H1 (cell line): ENCODE data around the gene DFFB. TPM values are rescaled to one million over a fixed set of nuclear protein-coding genes. Genes with fewer than 3 reads are reported as not detected.

Experiments used
- CTCF ChIA-PET: fragments of 300-600 bp; sonication (Branson Sonifier 250); formaldehyde crosslinking; loops from one replicate; lab custom pipeline; 2021; ENCODE audit not compliant: partially characterized antibody; lab: Charles Lee
- POLR2A ChIA-PET: fragments of 300-600 bp; sonication (Branson Sonifier 250); formaldehyde crosslinking; loops from one replicate; lab custom pipeline; 2021; ENCODE audit warnings: inconsistent platforms; ENCODE audit not compliant: partially characterized antibody; lab: Charles Lee
- DNase-seq, 2 experiments: peaks; one replicate each; pipeline versions ENCODE4 v3.0.0 to v3.0.0-alpha.2; 2010 to 2022; ENCODE audit warnings: low spot score in 2 of 2, low read depth in 1 of 2, mixed read lengths in 1 of 2
- FAIRE-seq: peaks from 2 replicates; lab custom pipeline; 2011; peaks lifted over from hg19 to GRCh38; lab: Jason Lieb, UNC
- H2AFZ ChIP-seq: 2 replicates; pipeline ENCODE4 v1.8.1; 2012; ENCODE audit warnings: low read length, inconsistent platforms
- H2AK5ac ChIP-seq: 2 replicates; pipeline ENCODE4 v1.6.1; 2013; ENCODE audit warnings: low read depth, low read length
- H2BK120ac ChIP-seq: replicated peaks from 2 replicates; pipeline ENCODE3; 2013; ENCODE audit warnings: low read depth, low read length, inconsistent platforms
- H2BK12ac ChIP-seq: 2 replicates; pipeline ENCODE4 v1.6.1; 2013; ENCODE audit warnings: low read depth, low read length
- H2BK15ac ChIP-seq: 2 replicates; pipeline ENCODE4 v1.6.1; 2013; ENCODE audit warnings: low read length
- H2BK20ac ChIP-seq: 2 replicates; pipeline ENCODE4 v1.6.1; 2013; ENCODE audit warnings: low read length
- H2BK5ac ChIP-seq: 2 replicates; pipeline ENCODE4 v1.6.1; 2013; ENCODE audit warnings: low read depth, low read length
- H3K14ac ChIP-seq: 2 replicates; pipeline ENCODE4 v1.6.1; 2013; ENCODE audit warnings: inconsistent platforms; ENCODE audit not compliant: insufficient read length
- H3K18ac ChIP-seq: 2 replicates; pipeline ENCODE4 v1.6.1; 2013; ENCODE audit warnings: low read length; ENCODE audit errors: extremely low read depth
- H3K23ac ChIP-seq: 2 replicates; pipeline ENCODE4 v1.6.1; 2013; ENCODE audit warnings: inconsistent platforms; ENCODE audit not compliant: insufficient read length
- H3K23me2 ChIP-seq: 2 replicates; pipeline ENCODE4 v1.6.1; 2013; ENCODE audit warnings: low read depth, low read length
- H3K27ac ChIP-seq: 2 replicates; pipeline ENCODE4 v1.6.1; 2011; ENCODE audit warnings: low read depth, low read length, inconsistent platforms
- H3K27me3 ChIP-seq, 4 experiments: replicated peaks in 1 of 4; 1 replicate in 1 of 4; 2 replicates in 3 of 4; pipeline versions ENCODE4 v1.6.1 to v1.8.1; 2011 to 2013; ENCODE audit warnings: low read length in 3 of 4, mild to moderate bottlenecking in 3 of 4, inconsistent platforms in 2 of 4, mixed read lengths in 2 of 4, moderate library complexity in 1 of 4; ENCODE audit not compliant: control insufficient read depth in 3 of 4, insufficient read depth in 3 of 4; ENCODE audit errors: extremely low read depth in 1 of 4
- H3K36me3 ChIP-seq, 4 experiments: 2 replicates each; pipeline versions ENCODE4 v1.6.1 to v1.8.1; 2011 to 2013; ENCODE audit warnings: mild to moderate bottlenecking in 4 of 4, low read length in 3 of 4, moderate library complexity in 2 of 4, control low read depth in 1 of 4, inconsistent platforms in 1 of 4; ENCODE audit not compliant: insufficient read depth in 4 of 4, control insufficient read depth in 2 of 4
- H3K4ac ChIP-seq: replicated peaks from 2 replicates; pipeline ENCODE3; 2013; ENCODE audit warnings: low read length, low read depth, mixed read lengths, inconsistent platforms; ENCODE audit not compliant: insufficient read length
- H3K4me1 ChIP-seq, 4 experiments: replicated peaks in 1 of 4; 1 replicate in 1 of 4; 2 replicates in 3 of 4; pipeline versions ENCODE4 v1.6.1 to v1.8.1; 2011 to 2013; ENCODE audit warnings: low read length in 3 of 4, inconsistent platforms in 2 of 4, mixed read lengths in 1 of 4; ENCODE audit not compliant: insufficient read depth in 4 of 4, control insufficient read depth in 3 of 4
- H3K4me2 ChIP-seq, 2 experiments: 2 replicates each; pipeline versions ENCODE4 v1.6.1 to v1.8.1; 2011 to 2013; ENCODE audit warnings: low read depth in 2 of 2, low read length in 2 of 2, control low read depth in 1 of 2, inconsistent platforms in 1 of 2, mild to moderate bottlenecking in 1 of 2; ENCODE audit not compliant: insufficient read depth in 1 of 2
- H3K4me3 ChIP-seq, 4 experiments: fragments of 200-600, 300-600 bp in 1 of 4; sonication (generic), shearing (Covaris generic), sonication (Bioruptor Twin) in 1 of 4; 2 replicates each; pipeline versions ENCODE4 v1.5.1 to v1.8.1; 2011 to 2016; ENCODE audit warnings: low read length in 4 of 4, low read depth in 3 of 4, control low read depth in 2 of 4, inconsistent platforms in 2 of 4, mild to moderate bottlenecking in 2 of 4, mixed read lengths in 1 of 4, moderate library complexity in 1 of 4; ENCODE audit not compliant: insufficient read depth in 2 of 4; ENCODE audit errors: extremely low read depth in 1 of 4
- H3K56ac ChIP-seq: replicated peaks from 2 replicates; pipeline ENCODE3; 2013; ENCODE audit warnings: low read depth, mild to moderate bottlenecking, mixed read lengths, low read length, inconsistent platforms; ENCODE audit not compliant: insufficient read length
- H3K79me1 ChIP-seq: 2 replicates; pipeline ENCODE4 v1.6.1; 2013; ENCODE audit warnings: low read depth, low read length, control low read depth
- H3K79me2 ChIP-seq, 2 experiments: 2 replicates each; pipeline versions ENCODE4 v1.6.1 to v1.8.1; 2012 to 2013; ENCODE audit warnings: low read length in 2 of 2, mild to moderate bottlenecking in 2 of 2, inconsistent platforms in 1 of 2; ENCODE audit not compliant: insufficient read depth in 2 of 2, control insufficient read depth in 1 of 2
- H3K9ac ChIP-seq, 4 experiments: replicated peaks in 1 of 4; 1 replicate in 1 of 4; 2 replicates in 3 of 4; pipeline versions ENCODE4 v1.6.1 to v1.8.1; 2011 to 2013; ENCODE audit warnings: low read depth in 3 of 4, low read length in 3 of 4, control low read depth in 2 of 4, mild to moderate bottlenecking in 2 of 4, moderate library complexity in 2 of 4, inconsistent platforms in 1 of 4; ENCODE audit errors: extremely low read depth in 1 of 4
- H3K9me3 ChIP-seq, 2 experiments: 2 replicates each; pipeline versions ENCODE4 v1.6.1 to v1.8.1; 2012 to 2013; ENCODE audit warnings: mild to moderate bottlenecking in 2 of 2, moderate library complexity in 2 of 2, control low read depth in 1 of 2, inconsistent platforms in 1 of 2, low read depth in 1 of 2, low read length in 1 of 2, mixed read lengths in 1 of 2; ENCODE audit not compliant: insufficient read depth in 2 of 2
- H4K20me1 ChIP-seq, 2 experiments: replicated peaks in 1 of 2; 2 replicates each; pipeline versions ENCODE3 to v1.8.1; 2011 to 2013; ENCODE audit warnings: inconsistent platforms in 2 of 2, low read length in 2 of 2, mild to moderate bottlenecking in 1 of 2; ENCODE audit not compliant: insufficient read depth in 2 of 2, control insufficient read depth in 1 of 2
- H4K5ac ChIP-seq: 2 replicates; pipeline ENCODE4 v1.6.1; 2013; ENCODE audit warnings: low read length, low read depth, mixed read lengths, inconsistent platforms; ENCODE audit not compliant: insufficient read length
- H4K8ac ChIP-seq: 2 replicates; pipeline ENCODE4 v1.8.0; 2013; ENCODE audit warnings: mild to moderate bottlenecking, moderate library complexity, low read length, inconsistent platforms; ENCODE audit not compliant: insufficient read depth; ENCODE audit errors: extremely low read depth
- H4K91ac ChIP-seq: replicated peaks from 2 replicates; pipeline ENCODE3; 2013; ENCODE audit warnings: low read length, mixed read lengths, inconsistent platforms; ENCODE audit not compliant: insufficient read length
- CEBPB ChIP-seq: IDR thresholded peaks from 2 replicates; pipeline ENCODE4 v1.6.1; 2012; ENCODE audit warnings: low read depth, low read length
- EGR1 ChIP-seq: IDR thresholded peaks from 2 replicates; pipeline ENCODE4 v1.6.1; 2011; ENCODE audit warnings: low read depth, low read length, borderline replicate concordance
- EP300 ChIP-seq, 2 experiments: IDR thresholded peaks; 1 replicate in 1 of 2; 2 replicates in 1 of 2; pipeline ENCODE4 v1.6.1; 2011 to 2012; ENCODE audit warnings: low read depth in 2 of 2, low read length in 2 of 2, mild to moderate bottlenecking in 2 of 2, borderline replicate concordance in 1 of 2, inconsistent platforms in 1 of 2, moderate library complexity in 1 of 2
- KDM5A ChIP-seq: fragments of 200-600 bp; IDR thresholded peaks from 2 replicates; pipeline ENCODE4 v1.7.1; 2012; ENCODE audit warnings: mild to moderate bottlenecking, low read length, inconsistent platforms, mixed read lengths
- NANOG ChIP-seq: IDR thresholded peaks from 2 replicates; pipeline ENCODE4 v1.6.1; 2011; ENCODE audit warnings: low read length, low read depth, mild to moderate bottlenecking, inconsistent platforms; ENCODE audit not compliant: insufficient read depth, poor library complexity, severe bottlenecking
- POLR2A ChIP-seq, 2 experiments: IDR thresholded peaks; 1 replicate in 1 of 2; 2 replicates in 1 of 2; pipeline ENCODE4 v1.6.1; 2011; ENCODE audit warnings: low read depth in 2 of 2, low read length in 2 of 2, mild to moderate bottlenecking in 2 of 2; ENCODE audit errors: control extremely low read depth in 1 of 2
- RBBP5 ChIP-seq: IDR thresholded peaks from 2 replicates; pipeline ENCODE4 v1.7.1; 2012; ENCODE audit warnings: low read depth, mild to moderate bottlenecking, inconsistent platforms, low read length, moderate library complexity, borderline replicate concordance
- SIX5 ChIP-seq: IDR thresholded peaks from 2 replicates; pipeline ENCODE4 v1.6.1; 2011; ENCODE audit warnings: mild to moderate bottlenecking, low read depth, low read length
- WGBS, 2 experiments: shearing (Covaris generic) in 1 of 2; methylation state at CpG; one replicate each; pipeline versions ENCODE4 v1.1.6 to v1.1.7; 2013 to 2015; ENCODE audit warnings: low lambda C conversion rate in 2 of 2, mixed read lengths in 2 of 2, inconsistent platforms in 1 of 2, low coverage in 1 of 2, missing lambda C conversion rate in 1 of 2; ENCODE audit not compliant: insufficient replicate concordance in 2 of 2, insufficient coverage in 1 of 2, insufficient read length in 1 of 2; ENCODE audit errors: extremely low coverage in 1 of 2, missing lambda C conversion rate in 1 of 2; 5-methylcytosine and 5-hydroxymethylcytosine counted together
- polyA plus RNA-seq, 7 experiments: library from polyadenylated mRNA; depleted of rRNA in 3 of 7; stranded (reverse) in 5 of 7; unstranded in 2 of 7; fragments of >200 nt in 5 of 7; fragments of 200-250 nt in 2 of 7; gene quantifications; 1 replicate in 5 of 7; 2 replicates in 1 of 7; 4 replicates in 1 of 7; pipeline versions ENCODE4 v1.2.1 to v1.2.3, GENCODE V29; 2011 to 2013; ENCODE audit warnings: missing spikeins in 2 of 7, mixed read lengths in 2 of 7
- total RNA-seq: library from RNA; stranded (reverse); fragmentation: NEBNext Ultra II Directional; extraction: Animal tissue kit (Norgen Biotek cat#: 25700); gene quantifications from 2 replicates; pipeline ENCODE4 v1.2.1, GENCODE V29; 2021
- TF ChIP-seq, protein P1 (sequence below): IDR thresholded peaks from 2 replicates; pipeline ENCODE4 v1.6.1; 2011; ENCODE audit warnings: low read depth, mild to moderate bottlenecking, low read length; ENCODE audit not compliant: insufficient read depth
- TF ChIP-seq, protein P2 (sequence below): IDR thresholded peaks from 2 replicates; pipeline ENCODE4 v1.6.1; 2012; ENCODE audit warnings: inconsistent platforms

The DFFB gene
- total and polyA plus RNA-seq, 2 of the 8 experiments (the other 6 are each of a cell fraction or from before 2014, with no cell fraction given): 8.6 to 11.9 TPM

DNA sequence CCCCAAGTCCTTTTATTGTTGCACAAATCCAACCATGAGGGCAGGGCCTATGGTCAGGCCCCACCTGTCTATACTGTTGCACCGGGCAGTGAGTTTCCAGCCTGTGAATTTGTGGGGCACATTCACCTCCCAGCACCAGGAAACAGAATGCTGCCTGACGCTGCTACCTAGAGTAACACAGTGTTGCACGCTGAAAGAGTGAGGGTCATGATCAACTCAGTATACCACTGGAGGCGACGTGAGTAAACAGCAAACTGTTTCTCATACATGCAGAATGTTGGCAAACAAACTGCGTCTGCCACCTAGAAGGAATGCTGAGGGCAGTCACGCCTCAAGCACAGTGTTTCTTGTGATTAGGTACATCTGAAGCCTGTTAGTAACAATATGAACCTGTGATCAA, 47.6 kb upstream of the DFFB start:
- TF ChIP-seq, protein P1, sequence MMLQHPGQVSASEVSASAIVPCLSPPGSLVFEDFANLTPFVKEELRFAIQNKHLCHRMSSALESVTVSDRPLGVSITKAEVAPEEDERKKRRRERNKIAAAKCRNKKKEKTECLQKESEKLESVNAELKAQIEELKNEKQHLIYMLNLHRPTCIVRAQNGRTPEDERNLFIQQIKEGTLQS: no peak
- TF ChIP-seq SIX5: no peak
- TF ChIP-seq, protein P2, sequence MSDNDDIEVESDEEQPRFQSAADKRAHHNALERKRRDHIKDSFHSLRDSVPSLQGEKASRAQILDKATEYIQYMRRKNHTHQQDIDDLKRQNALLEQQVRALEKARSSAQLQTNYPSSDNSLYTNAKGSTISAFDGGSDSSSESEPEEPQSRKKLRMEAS: no peak
- no peak for TF ChIP-seq EP300 (IDR thresholded peaks at IDR 0.05; ENCODE audit: borderline replicate concordance in 1 of 2, low read depth in 2 of 2, low read length in 2 of 2)
- no peak for TF ChIP-seq CEBPB
- TF ChIP-seq RBBP5: no peak
- no peak for TF ChIP-seq KDM5A
- no peak for TF ChIP-seq NANOG
- no peak for TF ChIP-seq POLR2A (IDR thresholded peaks at IDR 0.05; ENCODE audit: control extremely low read depth in 1 of 2, low read depth in 2 of 2, low read length in 2 of 2)
- no peak for TF ChIP-seq EGR1
- Histone ChIP-seq H2BK15ac (no peak overlapping the region), H2BK120ac (no peak overlapping the region), H3K4ac (no peak overlapping the region), H3K4me1 (peaks cover 0 to 5% (median 0%) of the 10 kb centered on the region in 4 experiments; a peak in 1 of 7 replicates), H3K27ac (no peak overlapping the region), H4K20me1 (no peaks in the 10 kb centered on the region), H3K79me2 (no peaks in the 10 kb centered on the region), H3K27me3 (no peaks in the 10 kb centered on the region), H3K36me3 (no peaks in the 10 kb centered on the region), H3K4me2 (no peak overlapping the region), H3K18ac (no peak overlapping the region), H3K79me1 (no peaks in the 10 kb centered on the region), H4K8ac (no peak overlapping the region), H3K9me3 (peaks cover 8 to 20% of the 10 kb centered on the region in 2 experiments; a peak in 3 of 4 replicates), H3K9ac (no peak overlapping the region), H3K4me3 (no peak overlapping the region), H3K14ac (no peak overlapping the region), H2BK20ac (no peak overlapping the region), H3K23me2 (no peaks in the 10 kb centered on the region), H2AK5ac (no peak overlapping the region), H3K56ac (no peak overlapping the region), H3K23ac (no peak overlapping the region), H2AFZ (no peak overlapping the region), H2BK12ac (no peak overlapping the region), H2BK5ac (no peak overlapping the region), H4K5ac (no peak overlapping the region), H4K91ac (no peak overlapping the region)
- POLR2A ChIA-PET: interaction anchor here (0.7 to 1.5 kb wide), 2 partner anchors 11 to 22 kb away, joined by 3 to 4 read pairs; no protein-coding TSS in a partner anchor
- no peak for FAIRE-seq
- WGBS, 2 experiments: 87% methylated on average over 7 of the region's 7 CpGs; no CpG with 5 or more reads in 1 of the 2 experiments
- CTCF ChIA-PET: interaction anchor here (1.8 kb wide), 1 partner anchor 8 kb away, joined by 5 read pairs; no protein-coding TSS in a partner anchor
- no peak for DNase-seq
